H9 (cell line): ENCODE results near the gene B9D1. TPM values are rescaled to one million over a fixed set of nuclear protein-coding genes. Genes with fewer than 3 reads are reported as not detected.

ENCODE experiments used
- DNase-seq: peaks from one replicate; pipeline ENCODE4 v3.0.0-alpha.2; 2017
- H2AFZ ChIP-seq: one replicate; pipeline ENCODE4 v1.6.1; 2013; ENCODE audit warnings: mild to moderate bottlenecking, low read length, control low read depth, moderate library complexity
- H2AK5ac ChIP-seq: 2 replicates; pipeline ENCODE4 v1.6.1; 2013; ENCODE audit warnings: low read length, control low read depth, mixed read lengths; ENCODE audit not compliant: insufficient read length
- H2BK120ac ChIP-seq: one replicate; pipeline ENCODE4 v1.6.1; 2013; ENCODE audit warnings: low read depth, mild to moderate bottlenecking, low read length, control low read depth, inconsistent platforms; ENCODE audit not compliant: poor library complexity, severe bottlenecking
- H2BK12ac ChIP-seq: 2 replicates; pipeline ENCODE4 v1.6.1; 2013; ENCODE audit warnings: low read length, control low read depth, mixed read lengths, low read depth; ENCODE audit not compliant: insufficient read length
- H2BK15ac ChIP-seq: 2 replicates; pipeline ENCODE4 v1.6.1; 2013; ENCODE audit warnings: low read depth, low read length, control low read depth
- H2BK20ac ChIP-seq: one replicate; pipeline ENCODE4 v1.6.1; 2013; ENCODE audit warnings: low read depth, mild to moderate bottlenecking, low read length, control low read depth, inconsistent platforms; ENCODE audit not compliant: poor library complexity, severe bottlenecking
- H2BK5ac ChIP-seq: 2 replicates; pipeline ENCODE4 v1.6.1; 2013; ENCODE audit warnings: low read length, control low read depth, mixed read lengths; ENCODE audit not compliant: insufficient read length
- H3K14ac ChIP-seq: 2 replicates; pipeline ENCODE4 v1.6.1; 2013; ENCODE audit warnings: low read length, control low read depth; ENCODE audit not compliant: insufficient read depth
- H3K18ac ChIP-seq: 2 replicates; pipeline ENCODE4 v1.6.1; 2013; ENCODE audit warnings: low read depth, mild to moderate bottlenecking, mixed read lengths, low read length, control low read depth; ENCODE audit not compliant: insufficient read length
- H3K23ac ChIP-seq: 2 replicates; pipeline ENCODE4 v1.6.1; 2013; ENCODE audit warnings: low read length, control low read depth, mixed read lengths, low read depth; ENCODE audit not compliant: insufficient read length
- H3K23me2 ChIP-seq: 2 replicates; pipeline ENCODE4 v1.6.1; 2013; ENCODE audit warnings: low read depth, mild to moderate bottlenecking, mixed read lengths, low read length, control low read depth; ENCODE audit not compliant: insufficient read length, poor library complexity, severe bottlenecking
- H3K27ac ChIP-seq: 2 replicates; pipeline ENCODE4 v1.5.1; 2013; ENCODE audit warnings: low read length, control low read depth, mixed read lengths, low read depth; ENCODE audit not compliant: insufficient read length
- H3K27me3 ChIP-seq: 2 replicates; pipeline ENCODE4 v1.6.1; 2013; ENCODE audit warnings: low read length, control low read depth, inconsistent platforms; ENCODE audit not compliant: insufficient read depth
- H3K4ac ChIP-seq: 2 replicates; pipeline ENCODE4 v1.6.1; 2013; ENCODE audit warnings: low read depth, mild to moderate bottlenecking, control low read depth, inconsistent platforms, low read length, moderate library complexity
- H3K4me1 ChIP-seq: 2 replicates; pipeline ENCODE4 v1.6.1; 2013; ENCODE audit warnings: low read length, control low read depth, inconsistent platforms; ENCODE audit not compliant: insufficient read depth
- H3K4me2 ChIP-seq: 2 replicates; pipeline ENCODE4 v1.6.1; 2013; ENCODE audit warnings: low read length, control low read depth, mixed read lengths; ENCODE audit not compliant: insufficient read length, insufficient read depth
- H3K56ac ChIP-seq: 2 replicates; pipeline ENCODE4 v1.6.1; 2013; ENCODE audit warnings: low read depth, mild to moderate bottlenecking, mixed read lengths, low read length, control low read depth; ENCODE audit not compliant: insufficient read length
- H3K79me1 ChIP-seq: 2 replicates; pipeline ENCODE4 v1.6.1; 2013; ENCODE audit warnings: low read depth, mild to moderate bottlenecking, moderate library complexity, low read length, control low read depth, inconsistent platforms; ENCODE audit not compliant: insufficient read depth, poor library complexity, severe bottlenecking
- H3K79me2 ChIP-seq: 2 replicates; pipeline ENCODE4 v1.6.1; 2013; ENCODE audit warnings: low read length, control low read depth, inconsistent platforms; ENCODE audit not compliant: insufficient read depth
- H3K9ac ChIP-seq: 2 replicates; pipeline ENCODE4 v1.6.1; 2013; ENCODE audit warnings: low read length, control low read depth, mixed read lengths; ENCODE audit not compliant: insufficient read length; ENCODE audit errors: extremely low read depth
- H3K9me3 ChIP-seq: one replicate; pipeline ENCODE4 v1.6.1; 2013; ENCODE audit warnings: low read depth, low read length, inconsistent platforms; ENCODE audit not compliant: control insufficient read depth
- H3T11ph ChIP-seq: one replicate; pipeline ENCODE4 v1.6.1; 2013; ENCODE audit warnings: mild to moderate bottlenecking, low read length, control low read depth, inconsistent platforms
- H4K20me1 ChIP-seq: one replicate; pipeline ENCODE4 v1.6.1; 2013; ENCODE audit not compliant: control insufficient read depth, insufficient read length, insufficient read depth
- H4K5ac ChIP-seq: 2 replicates; pipeline ENCODE4 v1.6.1; 2013; ENCODE audit warnings: low read depth, mild to moderate bottlenecking, mixed read lengths, low read length, control low read depth; ENCODE audit not compliant: insufficient read length
- H4K8ac ChIP-seq: replicated peaks from 2 replicates; pipeline ENCODE4 v1.6.1; 2013; ENCODE audit warnings: low read length, control low read depth, mixed read lengths, low read depth; ENCODE audit not compliant: insufficient read length
- H4K91ac ChIP-seq: 2 replicates; pipeline ENCODE4 v1.6.1; 2013; ENCODE audit warnings: low read depth, mild to moderate bottlenecking, moderate library complexity, mixed read lengths, low read length, control low read depth; ENCODE audit not compliant: insufficient read length
- H3K27ac Mint-ChIP-seq, 3 experiments: 2 replicates in 2 of 3; 3 replicates in 1 of 3; pipeline ENCODE4 v1.8.0; 2020 to 2021; ENCODE audit warnings: mixed read lengths in 3 of 3, mild to moderate bottlenecking in 1 of 3, moderate library complexity in 1 of 3
- H3K27me3 Mint-ChIP-seq: 2 replicates; pipeline ENCODE4 v1.8.0; 2021; ENCODE audit warnings: low read depth, mild to moderate bottlenecking, moderate library complexity, mixed read lengths
- H3K36me3 Mint-ChIP-seq, 3 experiments: 2 replicates in 2 of 3; 3 replicates in 1 of 3; pipeline ENCODE4 v1.8.0; 2020 to 2021; ENCODE audit warnings: low read depth in 3 of 3, mixed read lengths in 3 of 3; ENCODE audit not compliant: insufficient read depth in 1 of 3
- H3K4me1 Mint-ChIP-seq, 2 experiments: 2 replicates each; pipeline ENCODE4 v1.8.0; 2020; ENCODE audit warnings: mixed read lengths in 2 of 2
- H3K4me3 Mint-ChIP-seq, 2 experiments: 2 replicates in 1 of 2; 3 replicates in 1 of 2; pipeline ENCODE4 v1.8.0; 2020 to 2021; ENCODE audit warnings: mild to moderate bottlenecking in 2 of 2, mixed read lengths in 2 of 2, moderate library complexity in 1 of 2
- H3K9me3 Mint-ChIP-seq, 2 experiments: 2 replicates in 1 of 2; 3 replicates in 1 of 2; pipeline ENCODE4 v1.8.0; 2020; ENCODE audit warnings: mild to moderate bottlenecking in 2 of 2, mixed read lengths in 2 of 2, moderate library complexity in 1 of 2
- CTCF ChIP-seq: fragments of 200-600 bp; sonication (generic); conservative IDR thresholded peaks from 3 replicates; pipeline ENCODE4 v1.8.0; 2021; ENCODE audit warnings: antibody characterized with exemption, mild to moderate bottlenecking
- WGBS: extraction: QIAGEN DNeasy Blood & Tissue Kit; methylation state at CpG from one replicate; pipeline ENCODE4 v1.1.7; 2013; ENCODE audit warnings: missing lambda C conversion rate, low lambda C conversion rate, mixed read lengths; ENCODE audit not compliant: insufficient read length; ENCODE audit errors: extremely low coverage; 5-methylcytosine and 5-hydroxymethylcytosine counted together
- total RNA-seq: library from RNA; stranded (reverse); gene quantifications from 2 replicates; pipeline ENCODE4 v1.2.1, GENCODE V29; 2021

The B9D1 gene
- total RNA-seq, 1 experiment from 2014 or later: 30.4 TPM

GRCh38 chr17:19408346-19408710 is 45.8 kb upstream of the B9D1 start:
- Histone ChIP-seq H3K14ac (no peak overlapping the region), H2BK5ac (no peak overlapping the region), H2BK120ac (no peak overlapping the region), H3K79me1 (no peaks in the 10 kb centered on the region), H3K9me3 (no peaks in the 10 kb centered on the region), H3K23me2 (no peaks in the 10 kb centered on the region), H3T11ph (no peak overlapping the region), H4K8ac (no peak overlapping the region), H2BK15ac (no peak overlapping the region), H3K4me1 (no peaks in the 10 kb centered on the region), H4K91ac (no peak overlapping the region), H2AK5ac (no peak overlapping the region), H3K9ac (no peak overlapping the region), H3K27ac (no peak overlapping the region), H3K27me3 (no peaks in the 10 kb centered on the region), H3K18ac (no peak overlapping the region), H2AFZ (no peak overlapping the region), H3K23ac (no peak overlapping the region), H2BK12ac (no peak overlapping the region), H3K4me2 (no peak overlapping the region), H3K4ac (no peak overlapping the region), H4K5ac (no peak overlapping the region), H4K20me1 (no peaks in the 10 kb centered on the region), H3K79me2 (no peaks in the 10 kb centered on the region), H2BK20ac (no peak overlapping the region), H3K56ac (no peak overlapping the region)
- no peak for TF ChIP-seq CTCF
- DNase-seq: no peak
- peaks cover 15 to 21% of the 10 kb centered on the region in 2 experiments for H3K4me1 Mint-ChIP-seq
- no peak overlapping the region for H3K27ac Mint-ChIP-seq
- H3K27me3 Mint-ChIP-seq: peaks cover 5% of the 10 kb centered on the region
- no peaks in the 10 kb centered on the region; a peak in 1 of 7 replicates for H3K36me3 Mint-ChIP-seq
- no CpG with 5 or more reads among the region's 2 CpGs for WGBS
- H3K4me3 Mint-ChIP-seq: no peak overlapping the region
- no peaks in the 10 kb centered on the region for H3K9me3 Mint-ChIP-seq
